ENCODE results near the gene DCLK1. TPM values are rescaled to one million over a fixed set of nuclear protein-coding genes. Genes with fewer than 3 reads are reported as not detected.

The DCLK1 gene
- total RNA-seq (10 to 100 TPM in 1 of 4 donors, 1 to 10 TPM in 3; 2.3 to 15.1 (median 6.4) TPM), polyA plus RNA-seq (1 to 10 TPM in 2 of 3 donors, under 1 TPM in 1; 0.98 to 3.9 (median 2.3) TPM)
- long read RNA-seq, donor 1 = 0 reads
- long read RNA-seq, donor 2 = 0 reads

GRCh38 chr13:36131222-36131930 lies at the start of gene DCLK1:
Gene DCLK1, minus strand, starts transcription at chr13:36131382.
- Histone ChIP-seq H3K9me3 (no peaks in the 10 kb centered on the region), H3K27me3 (ENCODE audit: insufficient read depth in 3 of 3, low read length in 2 of 3) (peaks cover 0 to 38% (median 5%) of the 10 kb centered on the region in 3 donors), H3K36me3 (ENCODE audit: insufficient read depth in 1 of 2, low read depth in 1 of 2) (no peaks in the 10 kb centered on the region), H3K4me3 (peak within 1 kb of the TSS; percentile 60), H3K27ac (no peak within 1 kb of the TSS), H3K4me1 (no peaks in the 10 kb centered on the region)
- peak; percentile 76 to 88 for DNase-seq
- TF ChIP-seq CTCF (IDR thresholded peaks at IDR 0.05) = no peak
- ATAC-seq = peak; percentile 43 to 79 (median 74)
- 5 to 15% (median 14%) methylated on average over 20 to 47 of the region's 48 CpGs for WGBS, 3 donors
- intact Hi-C loops (cut with DNase I) = loop anchor here in 1 of 2 donors (5.0 kb wide), 1 partner anchor 154 kb away; no protein-coding TSS in a partner anchor

GRCh38 chr13:36175621-36176020 lies 44.4 kb upstream of the DCLK1 start:
- no peak for TF ChIP-seq CTCF (IDR thresholded peaks at IDR 0.05)
- H3K27me3 ChIP-seq (ENCODE audit: insufficient read depth in 3 of 3, low read length in 2 of 3) = no peaks in the 10 kb centered on the region
- WGBS, 3 donors = 78 to 84% (median 83%) methylated on average over 5 of the region's 5 CpGs
- no peak for ATAC-seq
- intact Hi-C loops (cut with DNase I) = no loop called here
- no peaks in the 10 kb centered on the region for H3K4me1 ChIP-seq
- H3K27ac ChIP-seq = no peak overlapping the region
- no peak overlapping the region for H3K4me3 ChIP-seq
- no peak for DNase-seq
- H3K9me3 ChIP-seq = no peaks in the 10 kb centered on the region
- no peaks in the 10 kb centered on the region for H3K36me3 ChIP-seq (ENCODE audit: insufficient read depth in 1 of 2, low read depth in 1 of 2)

- WGBS, 3 donors = 71 to 80% (median 75%) methylated on average over 7 of the region's 7 CpGs
- no peak for ATAC-seq
Measured at GRCh38 chr13:36174923-36175322, 43.7 kb upstream of the DCLK1 start.

GRCh38 chr13:36173571-36174322 lies 42.6 kb upstream of the DCLK1 start:
- 70 to 82% (median 71%) methylated on average over 4 of the region's 4 CpGs for WGBS, 3 donors
- Histone ChIP-seq H3K9me3 (no peaks in the 10 kb centered on the region), H3K4me1 (no peaks in the 10 kb centered on the region), H3K4me3 (no peak overlapping the region), H3K27ac (no peak overlapping the region), H3K27me3 (ENCODE audit: insufficient read depth in 3 of 3, low read length in 2 of 3) (no peaks in the 10 kb centered on the region), H3K36me3 (ENCODE audit: insufficient read depth in 1 of 2, low read depth in 1 of 2) (no peaks in the 10 kb centered on the region)
- DNase-seq = no peak
- intact Hi-C loops (cut with DNase I) = no loop called here
- no peak for TF ChIP-seq CTCF (IDR thresholded peaks at IDR 0.05)
- no peak for ATAC-seq

More at GRCh38 chr13:36174923-36175322, 43.7 kb upstream of the DCLK1 start:
- no peak overlapping the region for H3K27ac ChIP-seq
- no peak for DNase-seq
- no peaks in the 10 kb centered on the region for H3K36me3 ChIP-seq (ENCODE audit: insufficient read depth in 1 of 2, low read depth in 1 of 2)
- no peak for TF ChIP-seq CTCF (IDR thresholded peaks at IDR 0.05)
- no peaks in the 10 kb centered on the region for H3K4me1 ChIP-seq
- H3K9me3 ChIP-seq = no peaks in the 10 kb centered on the region
- no peak overlapping the region for H3K4me3 ChIP-seq
- H3K27me3 ChIP-seq (ENCODE audit: insufficient read depth in 3 of 3, low read length in 2 of 3) = no peaks in the 10 kb centered on the region
- intact Hi-C loops (cut with DNase I) = no loop called here
